ENCODE measurements around the gene RBL2.

Gene RBL2

DNA sequence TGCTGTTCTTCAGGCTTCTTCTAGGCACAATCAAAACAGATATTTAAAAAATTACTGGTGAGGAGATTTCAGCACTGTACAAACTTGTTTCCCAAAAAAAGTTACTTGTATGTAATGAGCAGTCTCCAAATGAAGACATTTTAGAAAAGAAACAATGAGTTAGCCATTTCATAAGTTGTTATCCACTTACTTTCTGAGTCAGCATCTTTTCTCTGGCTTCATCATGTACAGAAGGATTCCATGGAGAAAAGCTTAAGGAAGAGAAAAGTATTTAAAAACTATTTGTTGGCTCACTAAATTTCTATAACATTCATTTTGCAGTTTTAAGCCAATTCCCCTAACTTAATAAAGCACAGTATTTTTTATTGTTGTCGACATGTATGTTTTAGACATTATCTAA is 58.2 kb downstream of the RBL2 start:
- H3K4me3 ChIP-seq (replicated peaks; ENCODE audit: low read depth, low read length) = no peak overlapping the region
- DNase-seq (ENCODE audit: extremely low read depth, low read depth) = no peak
- TF ChIP-seq, protein P1, sequence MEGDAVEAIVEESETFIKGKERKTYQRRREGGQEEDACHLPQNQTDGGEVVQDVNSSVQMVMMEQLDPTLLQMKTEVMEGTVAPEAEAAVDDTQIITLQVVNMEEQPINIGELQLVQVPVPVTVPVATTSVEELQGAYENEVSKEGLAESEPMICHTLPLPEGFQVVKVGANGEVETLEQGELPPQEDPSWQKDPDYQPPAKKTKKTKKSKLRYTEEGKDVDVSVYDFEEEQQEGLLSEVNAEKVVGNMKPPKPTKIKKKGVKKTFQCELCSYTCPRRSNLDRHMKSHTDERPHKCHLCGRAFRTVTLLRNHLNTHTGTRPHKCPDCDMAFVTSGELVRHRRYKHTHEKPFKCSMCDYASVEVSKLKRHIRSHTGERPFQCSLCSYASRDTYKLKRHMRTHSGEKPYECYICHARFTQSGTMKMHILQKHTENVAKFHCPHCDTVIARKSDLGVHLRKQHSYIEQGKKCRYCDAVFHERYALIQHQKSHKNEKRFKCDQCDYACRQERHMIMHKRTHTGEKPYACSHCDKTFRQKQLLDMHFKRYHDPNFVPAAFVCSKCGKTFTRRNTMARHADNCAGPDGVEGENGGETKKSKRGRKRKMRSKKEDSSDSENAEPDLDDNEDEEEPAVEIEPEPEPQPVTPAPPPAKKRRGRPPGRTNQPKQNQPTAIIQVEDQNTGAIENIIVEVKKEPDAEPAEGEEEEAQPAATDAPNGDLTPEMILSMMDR (IDR thresholded peaks at IDR 0.05; ENCODE audit: low read depth, low read length, missing control alignments) = no peak

DNA sequence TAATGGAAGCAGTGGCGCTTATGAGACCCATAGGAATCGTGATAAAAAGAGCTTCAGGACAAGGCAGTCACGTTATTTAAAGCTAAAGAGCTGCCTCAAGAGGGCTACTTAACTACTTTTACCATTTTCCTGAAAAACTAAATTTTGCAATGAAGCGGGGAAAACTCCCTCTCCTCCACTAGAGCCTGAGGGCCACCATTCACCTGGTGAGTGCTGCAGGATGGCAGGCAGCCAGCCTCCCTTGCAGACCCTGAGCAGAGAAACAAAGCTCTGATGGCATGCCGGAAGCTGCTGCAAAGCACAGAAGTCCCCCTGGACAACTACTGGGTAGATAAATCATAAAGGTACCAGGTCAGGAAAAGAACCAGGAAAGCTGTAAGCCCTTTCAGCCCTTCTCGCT is 60.4 kb downstream of the RBL2 start:
- H3K4me3 ChIP-seq (replicated peaks; ENCODE audit: low read depth, low read length) = no peak overlapping the region
- TF ChIP-seq, protein P1 (IDR thresholded peaks at IDR 0.05; ENCODE audit: low read depth, low read length, missing control alignments) = no peak
- no peak for DNase-seq (ENCODE audit: extremely low read depth, low read depth)

DNA sequence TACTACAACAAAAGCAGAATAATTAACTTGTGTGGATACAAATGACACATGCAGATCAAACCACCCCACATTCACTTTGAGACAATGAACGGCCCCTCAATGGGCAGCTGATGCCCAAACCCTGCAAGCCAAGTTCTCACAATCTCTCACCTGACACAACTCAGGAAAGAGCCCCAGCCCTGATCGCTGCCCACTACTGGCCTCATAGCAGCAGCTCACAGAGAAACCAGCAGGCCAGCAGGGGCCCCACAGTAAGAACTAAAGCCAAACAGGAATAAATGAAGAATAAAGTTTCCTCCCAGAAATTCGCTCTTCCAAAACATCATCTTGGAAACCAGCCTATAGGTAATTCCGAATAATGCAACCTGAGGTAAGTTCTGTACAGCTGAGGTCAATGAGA is 61.1 kb downstream of the RBL2 start:
- DNase-seq (ENCODE audit: extremely low read depth, low read depth) = no peak

DNA sequence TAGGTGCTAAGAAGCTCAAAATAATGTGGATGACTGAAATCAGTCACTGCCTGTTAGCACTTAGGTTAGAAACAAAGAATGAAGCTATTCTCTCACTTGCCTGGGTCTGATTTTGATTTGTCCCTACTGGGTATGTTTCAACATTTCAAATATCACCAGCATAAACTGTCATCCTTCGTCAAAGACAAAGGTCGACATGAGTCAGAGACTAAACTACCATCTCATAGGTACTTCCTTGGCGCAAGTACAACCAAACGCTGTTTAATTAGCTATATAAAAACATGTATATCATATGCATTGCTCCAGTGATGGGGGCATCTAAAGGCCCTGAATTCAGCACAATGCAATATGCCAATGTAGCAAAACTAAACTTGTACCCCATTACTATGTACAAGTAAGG is 64.7 kb downstream of the RBL2 start:
- TF ChIP-seq, protein P1 (IDR thresholded peaks at IDR 0.05; ENCODE audit: low read depth, low read length, missing control alignments) = no peak
- no peak overlapping the region for H3K4me3 ChIP-seq (replicated peaks; ENCODE audit: low read depth, low read length)
- DNase-seq (ENCODE audit: extremely low read depth, low read depth) = no peak

More for the DNA sequence above, 61.1 kb downstream of the RBL2 start:
- TF ChIP-seq, protein P1 (IDR thresholded peaks at IDR 0.05; ENCODE audit: low read depth, low read length, missing control alignments) = peak; percentile 14
- H3K4me3 ChIP-seq (replicated peaks; ENCODE audit: low read depth, low read length) = no peak overlapping the region

DNA sequence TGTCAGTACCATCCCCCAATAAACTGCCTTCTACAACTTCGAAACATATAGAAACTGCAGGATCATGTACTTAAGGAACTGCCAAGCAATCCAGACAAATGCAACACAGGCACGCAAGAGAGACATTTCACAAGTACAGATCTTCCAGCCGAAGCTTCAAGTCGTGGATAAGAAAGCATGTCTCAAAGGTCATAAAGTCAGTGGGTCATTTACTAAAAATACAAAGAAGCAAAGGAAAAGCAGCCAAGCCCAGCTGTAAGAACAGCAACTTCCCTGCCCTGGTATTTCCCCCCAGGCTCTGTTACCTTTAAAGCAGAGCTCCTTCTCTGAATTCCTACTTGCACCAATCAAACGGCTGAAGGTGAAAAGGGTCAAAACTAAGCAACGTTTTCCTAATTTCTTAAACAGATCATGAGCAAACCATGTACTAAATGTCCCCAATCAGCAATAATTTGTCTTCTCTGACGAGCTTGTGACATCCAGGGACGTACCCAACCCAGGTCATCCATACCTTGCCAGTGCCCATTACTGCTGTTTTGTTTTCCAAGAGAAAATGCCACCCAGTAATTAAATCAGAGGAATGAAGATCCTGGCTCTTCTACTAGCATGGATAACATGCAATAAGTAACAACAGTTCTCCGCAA is 67.1 kb downstream of the RBL2 start:
- H3K4me3 ChIP-seq (replicated peaks; ENCODE audit: low read depth, low read length) = no peak overlapping the region
- no peak for DNase-seq (ENCODE audit: extremely low read depth, low read depth)

DNA sequence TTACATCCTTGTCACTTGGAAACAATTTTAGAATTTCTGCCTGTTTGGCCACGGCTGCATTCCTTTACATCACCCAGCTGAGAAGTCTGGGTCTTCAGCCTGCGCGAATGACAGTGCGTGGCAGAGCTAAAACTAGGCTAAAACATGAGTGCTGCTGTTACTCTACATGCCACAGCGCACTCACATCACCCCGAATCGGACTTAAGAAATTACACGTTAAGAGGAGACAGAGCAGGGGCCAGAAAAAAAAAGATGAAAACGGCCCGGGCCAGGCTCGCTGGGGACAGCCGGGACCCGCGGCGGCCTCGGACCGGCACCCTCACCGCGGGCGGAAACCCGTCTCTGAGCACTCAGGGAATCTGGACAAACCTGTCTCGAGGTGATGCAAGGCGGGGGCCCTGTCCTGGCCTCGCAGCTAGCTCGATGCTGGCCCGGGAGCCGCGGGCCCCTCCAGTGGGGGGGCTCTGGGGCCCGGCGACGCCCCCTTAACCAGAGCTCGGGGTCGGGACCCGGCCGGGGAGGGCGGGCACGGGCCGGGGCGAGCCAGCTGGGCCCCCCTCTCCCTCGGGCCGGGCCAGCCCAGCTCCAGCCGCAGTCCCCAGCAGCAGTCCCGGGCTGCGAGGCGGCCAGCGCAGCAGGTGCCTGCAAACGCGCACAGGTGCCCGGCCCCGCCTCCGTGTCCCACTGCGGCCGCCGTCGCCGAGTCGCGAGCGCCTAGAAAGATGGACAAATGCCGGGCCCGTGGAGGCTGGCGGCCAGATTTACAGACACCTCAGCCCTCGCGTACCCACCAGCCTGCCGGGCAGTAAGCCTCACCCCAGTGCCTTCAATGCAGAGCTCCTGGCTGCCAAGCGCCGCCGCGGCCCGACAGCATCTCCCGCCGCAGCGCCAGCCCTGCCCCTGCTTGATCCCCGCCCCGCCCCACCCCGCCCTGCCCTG is 68.3 kb downstream of the RBL2 start, which contains the start of gene AKTIP:
Gene AKTIP (minus strand): TSS at position 879 of the 939 bp plus-strand sequence. CDS start 2,950 bp downstream, outside the sequence.
- H3K4me3 ChIP-seq (replicated peaks; ENCODE audit: low read depth, low read length) = peak within 1 kb of the TSS; percentile 68
- TF ChIP-seq, protein P1 (IDR thresholded peaks at IDR 0.05; ENCODE audit: low read depth, low read length, missing control alignments) = no peak
- DNase-seq (ENCODE audit: extremely low read depth, low read depth) = no peak

More for the DNA sequence above, 67.1 kb downstream of the RBL2 start:
- TF ChIP-seq, protein P1 (IDR thresholded peaks at IDR 0.05; ENCODE audit: low read depth, low read length, missing control alignments) = no peak
